Measurements from ENCODE around the gene EFCAB9.
"Not testable (repeated sequence)": the region's sequence is repeated elsewhere in the genome, so short reads cannot be mapped to it uniquely, and the experiment has no call there.

Gene EFCAB9

DNA sequence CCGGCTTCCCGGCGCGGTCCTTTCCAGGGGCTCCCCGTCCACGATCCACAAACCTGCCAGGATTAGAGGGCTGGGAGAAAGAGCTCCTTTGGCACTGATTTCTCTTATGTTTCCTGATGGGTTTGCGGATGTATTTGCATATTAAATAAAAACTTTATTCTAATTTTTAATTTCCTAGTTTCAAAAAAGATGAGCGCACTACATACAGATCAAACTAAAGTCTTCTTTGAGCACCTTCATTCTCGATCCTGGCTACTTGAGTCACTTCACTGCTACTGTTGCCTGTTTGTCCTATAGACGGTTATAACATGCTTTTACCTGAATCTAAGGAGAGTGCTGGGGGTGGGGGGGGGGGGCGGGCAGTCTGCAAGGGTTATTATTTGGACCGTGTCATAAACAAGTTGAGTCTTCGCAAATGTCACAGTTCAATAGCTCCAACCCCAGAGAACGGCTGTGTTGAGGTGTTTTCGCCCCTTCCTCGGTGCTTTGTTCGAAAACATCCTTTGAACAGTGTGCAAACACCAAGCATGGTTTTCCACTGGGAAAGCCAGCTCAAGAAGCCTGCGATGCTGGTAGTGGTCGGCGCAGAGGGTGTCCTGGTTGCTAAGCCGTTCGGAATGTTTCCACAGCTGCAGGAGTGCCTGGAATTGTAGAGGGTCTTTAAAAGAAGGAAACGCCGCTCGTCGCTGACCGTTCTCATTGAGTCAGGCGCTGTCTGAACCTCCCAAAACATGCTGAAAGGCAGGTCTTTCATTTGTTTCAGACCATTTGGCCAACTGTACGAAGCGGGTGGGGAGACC is 4.9 kb upstream of the EFCAB9 start:
- no peak for DNase-seq

- no peak for DNase-seq
Observed at GRCh38 chr5:172189693-172190296, 4.2 kb upstream of the EFCAB9 start.

DNA sequence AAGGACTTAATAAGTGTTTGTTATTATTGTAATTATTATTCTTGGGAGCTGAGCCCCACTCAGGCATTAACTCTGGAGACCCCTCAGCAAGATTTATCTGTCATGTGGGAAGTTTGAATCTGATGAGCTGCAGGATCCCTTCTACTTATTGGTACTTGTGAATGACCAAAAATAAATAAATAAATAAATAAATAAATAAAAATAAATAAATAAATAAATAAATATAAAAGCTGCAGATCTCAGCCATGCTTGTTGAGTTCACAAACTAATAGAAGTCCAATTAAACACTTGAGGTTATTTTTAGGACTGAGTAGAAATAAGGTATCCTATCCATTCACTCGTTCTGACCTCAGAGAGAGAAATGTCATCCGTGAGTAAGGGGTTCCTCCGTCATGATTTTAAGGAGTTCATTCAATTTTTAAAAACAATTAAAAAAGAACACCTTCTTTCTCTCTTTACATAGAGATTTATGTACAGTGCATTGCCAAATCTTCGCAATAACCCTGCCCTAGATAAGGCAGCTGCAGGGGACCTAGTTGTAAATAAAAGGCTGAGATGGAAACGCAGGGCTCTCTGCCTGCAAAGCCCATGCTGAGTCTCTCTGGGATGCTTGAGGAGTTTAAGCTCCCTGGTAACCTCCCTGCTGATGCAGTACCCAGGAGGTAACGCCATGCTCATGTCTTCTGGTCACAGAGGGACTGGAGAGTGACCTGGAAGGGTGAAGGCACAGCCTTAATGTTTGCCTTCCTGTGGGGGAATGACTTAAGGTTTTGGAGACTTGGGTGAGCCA is 1.2 kb downstream of the EFCAB9 start:
- DNase-seq = no peak

GRCh38 chr5:172197775-172198174 is 3.8 kb downstream of the EFCAB9 start:
- DNase-seq = not testable (repeated sequence)

DNA sequence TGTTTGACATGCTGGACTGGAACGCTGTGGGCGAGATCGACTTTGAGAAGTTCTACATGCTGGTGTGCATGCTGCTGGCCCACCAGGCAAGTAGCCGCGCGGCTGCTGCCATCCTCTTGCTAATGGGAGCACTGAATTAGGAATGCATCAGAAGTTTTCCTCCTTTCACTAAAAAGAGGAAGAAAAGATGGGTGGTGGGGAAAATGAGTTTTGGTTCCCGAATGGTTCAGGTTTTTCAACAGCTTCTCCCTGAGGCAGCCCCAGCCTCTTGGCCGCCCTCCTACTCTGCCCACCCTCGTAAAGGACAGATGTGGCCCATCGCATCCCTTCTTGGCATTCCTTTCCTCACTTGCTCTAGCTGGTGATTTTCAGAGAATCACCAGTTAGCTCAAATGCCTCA is 5.5 kb downstream of the EFCAB9 start:
- no peak for DNase-seq

DNA sequence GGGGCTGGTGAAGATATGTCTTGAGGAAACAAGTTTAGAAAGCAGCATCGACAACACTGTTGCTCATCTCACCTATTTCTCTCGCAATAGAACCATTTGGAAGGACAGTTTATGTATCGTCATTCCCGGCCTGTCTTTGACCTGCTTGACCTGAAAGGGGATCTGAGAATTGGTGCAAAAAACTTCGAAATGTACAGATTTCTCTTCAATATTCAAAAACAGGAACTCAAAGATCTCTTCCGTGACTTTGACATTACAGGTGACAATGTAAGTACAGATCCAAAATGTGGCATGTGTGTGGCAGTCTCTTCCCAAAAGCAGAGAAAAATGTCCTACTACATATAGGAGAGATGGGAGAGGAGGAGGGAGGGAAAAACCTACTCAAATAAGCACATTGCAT is 6.5 kb downstream of the EFCAB9 start:
- no peak for DNase-seq

DNA sequence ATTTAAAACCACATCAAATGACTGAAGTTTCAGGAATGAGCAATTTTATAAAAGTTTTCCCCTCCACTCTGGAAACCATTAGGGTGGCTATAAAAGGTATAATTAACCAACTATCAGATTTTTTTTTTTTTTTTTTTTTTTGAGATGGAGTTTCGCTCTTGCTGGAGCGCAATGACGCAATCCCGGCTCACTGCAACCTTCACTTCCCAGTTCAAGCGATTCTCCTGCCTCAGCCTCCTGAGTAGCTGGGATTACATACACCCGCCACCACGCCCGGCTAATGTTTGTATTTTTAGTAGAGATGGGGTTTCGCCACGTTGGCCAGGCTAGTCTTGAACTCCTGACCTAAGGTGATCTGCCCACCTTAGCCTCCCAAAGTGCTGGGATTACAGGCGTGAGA is 12.0 kb downstream of the EFCAB9 start:
- DNase-seq = not testable (repeated sequence)

DNA sequence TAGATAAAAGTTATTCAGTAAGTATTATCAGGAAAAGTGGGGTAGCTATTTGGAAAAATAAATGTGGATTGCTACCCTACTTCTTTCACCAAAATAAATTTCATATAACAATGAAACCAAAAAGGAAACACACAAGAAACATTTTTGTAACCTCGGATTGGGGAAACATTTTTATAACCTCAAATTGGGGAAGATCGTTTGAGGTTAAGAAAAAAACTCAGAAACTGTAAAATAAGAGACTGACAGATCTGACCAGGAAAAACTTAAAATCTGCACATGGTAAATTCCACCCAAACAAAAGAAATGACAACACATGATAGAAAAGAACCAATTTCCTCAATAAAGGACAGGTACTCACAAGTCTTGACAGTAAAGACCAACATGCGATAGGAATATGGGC is 13.5 kb downstream of the EFCAB9 start:
- DNase-seq = no peak

- DNase-seq = no peak
Observed at GRCh38 chr5:172209714-172210113, 15.7 kb downstream of the EFCAB9 start.

- DNase-seq = no peak
Observed at GRCh38 chr5:172211676-172212075, 17.7 kb downstream of the EFCAB9 start.

GRCh38 chr5:172213126-172213525 is 19.2 kb downstream of the EFCAB9 start:
- DNase-seq = no peak

DNA sequence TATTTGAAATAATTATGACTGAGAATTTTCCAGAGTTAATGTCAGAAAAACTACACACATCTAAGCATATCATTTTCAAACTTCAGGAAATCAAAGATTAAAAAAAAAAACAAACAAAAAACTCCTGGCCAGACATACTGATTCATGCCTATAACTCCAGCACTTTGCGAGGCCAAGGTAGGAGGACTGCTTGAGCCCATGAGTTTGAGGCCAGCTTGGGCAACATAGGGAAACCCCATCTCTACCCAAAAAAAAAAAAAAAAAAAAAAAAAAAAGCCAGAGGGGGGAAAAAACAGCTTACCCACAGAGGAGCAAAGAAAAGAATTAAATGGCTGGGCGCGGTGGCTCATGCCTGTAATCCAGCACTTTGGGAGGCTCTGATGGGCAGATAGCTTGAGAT is 22.4 kb downstream of the EFCAB9 start:
- no peak for DNase-seq

- DNase-seq = no peak
Observed at GRCh38 chr5:172219296-172219695, 25.3 kb downstream of the EFCAB9 start.

DNA sequence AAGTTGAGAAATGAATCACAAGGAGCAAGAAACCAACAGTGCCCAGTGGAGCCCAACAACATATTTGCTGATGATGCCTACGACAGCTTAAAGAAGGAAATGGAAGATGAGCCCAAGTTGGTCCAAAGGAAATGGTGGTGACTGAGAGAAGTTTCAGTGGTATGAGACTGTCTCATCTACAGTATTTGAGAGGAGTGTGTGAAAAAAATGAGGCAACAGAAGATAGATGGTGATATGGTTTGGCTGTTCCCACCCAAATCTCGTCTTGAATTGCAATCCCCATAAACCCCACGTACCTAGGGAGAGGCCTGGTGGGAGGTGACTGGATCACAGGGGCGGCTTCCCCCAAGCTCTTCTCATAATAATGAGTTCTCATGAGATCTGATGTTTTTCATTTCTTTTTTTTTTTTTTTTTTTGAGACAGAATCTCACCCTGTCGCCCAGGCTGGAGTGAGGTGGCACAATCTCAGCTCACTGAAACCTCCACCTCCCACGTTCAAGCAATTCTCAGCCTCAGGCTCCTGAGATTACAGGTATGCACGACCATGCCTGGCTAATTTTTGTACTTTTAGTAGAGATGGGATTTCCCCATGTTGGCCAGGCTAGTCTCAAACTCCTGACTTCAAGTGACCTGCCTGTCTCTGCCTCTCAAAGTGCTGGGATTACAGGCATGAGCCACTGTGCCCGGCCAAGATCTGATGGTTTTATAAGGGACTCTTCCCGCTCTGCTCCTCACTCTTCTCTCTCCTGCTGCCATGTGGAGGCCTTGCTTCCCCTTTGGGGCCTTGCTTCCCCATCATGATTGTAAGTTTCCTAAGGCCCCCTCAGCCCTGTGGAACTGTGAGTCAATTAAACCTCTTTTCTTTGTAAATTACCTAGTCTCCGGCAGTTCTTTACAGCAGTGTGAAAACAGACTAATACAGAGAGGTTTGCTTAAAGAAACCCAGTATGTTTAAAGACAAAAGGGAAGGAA is 30.2 kb downstream of the EFCAB9 start:
- peak; percentile 72 for DNase-seq

DNA sequence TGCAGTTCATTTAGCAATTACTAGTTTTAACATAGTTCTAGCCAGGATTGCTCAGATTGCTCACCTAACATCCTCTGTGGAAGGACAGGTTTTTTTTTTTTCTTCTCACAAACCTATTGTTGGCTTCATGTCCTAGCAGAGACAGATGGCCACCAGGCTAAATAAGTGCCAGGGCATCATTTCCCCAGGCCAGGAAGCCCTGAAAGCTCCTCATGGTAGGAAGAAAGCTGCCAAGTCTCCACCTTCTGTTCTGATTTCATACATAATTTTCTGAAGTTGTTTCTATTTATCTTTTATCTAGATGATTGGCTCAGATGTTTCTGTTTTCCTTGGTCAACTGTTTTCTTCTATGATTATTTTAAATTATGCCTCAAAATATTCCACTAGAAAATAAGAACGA is 31.0 kb downstream of the EFCAB9 start:
- DNase-seq = no peak

- no peak for DNase-seq
Observed at GRCh38 chr5:172229904-172230303, 35.9 kb downstream of the EFCAB9 start.

DNA sequence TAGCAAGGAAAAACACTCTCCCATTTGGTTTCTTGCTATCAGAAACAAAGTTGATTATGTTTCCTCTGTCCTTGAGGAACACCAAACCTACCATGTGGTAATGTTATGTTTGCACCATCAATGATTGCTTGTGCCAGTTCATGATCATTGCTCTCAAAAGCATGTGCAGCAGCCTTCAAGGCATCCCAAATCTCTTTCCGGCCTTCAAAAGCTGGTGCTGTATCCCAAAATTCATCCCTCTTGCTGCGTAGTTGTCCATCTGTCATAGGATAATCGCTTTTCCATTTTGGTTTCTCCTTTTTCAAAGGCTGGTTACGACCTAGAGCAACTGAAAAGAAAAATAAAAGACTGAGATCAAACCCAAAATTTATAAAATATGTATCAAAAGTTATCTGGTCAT is 40.1 kb downstream of the EFCAB9 start:
- DNase-seq = no peak

DNA sequence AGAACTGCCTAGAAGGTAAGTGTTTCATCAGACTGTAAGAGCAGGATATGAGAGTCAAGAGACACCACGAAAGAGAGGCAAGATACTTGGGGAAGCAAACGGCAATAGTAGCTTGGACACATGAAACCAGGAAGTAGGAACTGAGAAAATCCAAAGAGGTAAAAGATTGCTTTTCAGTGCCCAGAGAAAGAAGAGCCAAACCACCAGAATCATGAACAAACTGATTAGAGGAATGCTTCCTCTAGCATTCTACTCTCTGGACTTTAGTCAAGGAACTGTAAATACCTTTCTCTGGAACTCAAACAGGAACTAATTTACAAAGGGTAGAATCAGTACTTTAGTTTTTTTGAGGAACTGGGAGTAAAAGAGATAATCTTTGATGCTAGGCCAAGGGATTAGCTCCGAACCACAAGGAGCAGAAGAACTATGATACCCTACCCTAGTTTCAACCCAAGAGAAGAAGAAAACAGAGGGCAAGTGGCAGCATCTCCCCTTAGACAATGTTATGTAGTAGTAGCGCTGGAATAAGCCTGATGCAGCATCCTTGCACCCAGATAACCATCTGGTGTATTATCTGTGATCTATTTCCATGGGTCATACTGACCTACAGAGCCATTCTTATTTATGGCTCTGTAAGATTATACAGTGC is 41.3 kb downstream of the EFCAB9 start:
- DNase-seq = no peak

- no peak for DNase-seq
Observed at GRCh38 chr5:172235827-172236736, 42.1 kb downstream of the EFCAB9 start.

GRCh38 chr5:172238334-172238733 is 44.4 kb downstream of the EFCAB9 start:
- no peak for DNase-seq

- DNase-seq = peak; percentile 28
Observed at GRCh38 chr5:172243302-172243701, 49.3 kb downstream of the EFCAB9 start.

All from stimulated activated CD8-positive, alpha-beta memory T cell treated with anti-CD3 and anti-CD28 coated beads, Interleukin-4, amount 100 ng/mL, for 48 hours (primary cell).